HEK293T (cell line): ENCODE data around the gene ARHGEF39.

Experiments used
- ARNT ChIP-seq: fragments of 450-650 bp; IDR thresholded peaks from 2 replicates; pipeline ENCODE4 v1.6.1; 2017; ENCODE audit warnings: mild to moderate bottlenecking
- BHLHE40 ChIP-seq: fragments of 450-650 bp; IDR thresholded peaks from 2 replicates; pipeline ENCODE4 v1.6.1; 2016; ENCODE audit warnings: mild to moderate bottlenecking, moderate library complexity, borderline replicate concordance
- ELF4 ChIP-seq: fragments of 450-650 bp; IDR thresholded peaks from 2 replicates; pipeline ENCODE4 v1.6.1; 2017; ENCODE audit warnings: antibody characterized with exemption
- FOXA1 ChIP-seq: fragments of 450-650 bp; IDR thresholded peaks from 2 replicates; pipeline ENCODE4 v1.6.1; 2016; ENCODE audit warnings: mild to moderate bottlenecking
- FOXK2 ChIP-seq: fragments of 450-650 bp; IDR thresholded peaks from 2 replicates; pipeline ENCODE4 v1.6.1; 2016; ENCODE audit warnings: mild to moderate bottlenecking
- FOXM1 ChIP-seq: fragments of 450-650 bp; IDR thresholded peaks from 2 replicates; pipeline ENCODE4 v1.6.1; 2017; ENCODE audit warnings: mild to moderate bottlenecking, borderline replicate concordance
- L3MBTL2 ChIP-seq: fragments of 450-650 bp; conservative IDR thresholded peaks from 2 replicates; pipeline ENCODE4 v1.6.1; 2016; ENCODE audit warnings: mild to moderate bottlenecking
- TF ChIP-seq, protein P1 (sequence below): fragments of 450-650 bp; IDR thresholded peaks from 2 replicates; pipeline ENCODE4 v1.6.1; 2016

DNA sequence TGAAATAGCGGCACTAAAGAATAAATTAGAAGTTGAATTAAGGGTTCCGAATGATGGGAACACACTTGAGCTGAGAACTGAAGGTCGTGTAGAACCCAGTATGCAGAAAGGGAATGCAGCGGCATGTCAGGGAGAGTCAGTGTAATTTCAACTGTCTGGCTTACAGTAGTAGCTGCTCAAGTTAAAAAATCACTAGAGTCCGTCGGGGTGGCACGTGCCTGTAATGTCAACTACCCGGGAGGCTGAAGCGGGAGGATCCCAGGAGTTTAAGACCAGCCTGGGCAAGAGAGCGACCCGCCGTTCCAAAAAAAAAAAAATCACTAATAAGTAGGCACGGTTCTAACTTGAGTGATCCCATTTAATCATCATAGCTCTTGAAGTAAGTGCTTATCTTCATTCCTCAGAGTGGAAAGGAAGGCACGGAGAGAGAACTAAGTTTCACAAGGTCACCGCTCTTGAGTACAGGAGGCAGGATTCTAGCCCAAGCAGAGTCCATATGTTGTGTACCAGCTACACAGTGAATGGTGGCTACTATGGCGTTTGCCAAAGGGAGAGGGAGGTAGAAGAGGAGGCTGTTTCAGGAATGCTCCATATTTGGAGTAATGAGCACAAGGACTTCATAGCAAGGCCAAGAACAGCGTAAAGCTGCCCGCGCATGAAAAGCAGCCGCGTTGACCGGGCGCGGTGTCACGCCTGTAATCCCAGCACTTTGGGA lies 8.0 kb downstream of the ARHGEF39 start:
- TF ChIP-seq FOXA1 (no peak), L3MBTL2 (no peak; the same call in 1 of the 2 replicates), FOXK2 (no peak), ELF4 (no peak), BHLHE40 (no peak), ARNT (no peak), FOXM1 (no peak)
- TF ChIP-seq, protein P1, sequence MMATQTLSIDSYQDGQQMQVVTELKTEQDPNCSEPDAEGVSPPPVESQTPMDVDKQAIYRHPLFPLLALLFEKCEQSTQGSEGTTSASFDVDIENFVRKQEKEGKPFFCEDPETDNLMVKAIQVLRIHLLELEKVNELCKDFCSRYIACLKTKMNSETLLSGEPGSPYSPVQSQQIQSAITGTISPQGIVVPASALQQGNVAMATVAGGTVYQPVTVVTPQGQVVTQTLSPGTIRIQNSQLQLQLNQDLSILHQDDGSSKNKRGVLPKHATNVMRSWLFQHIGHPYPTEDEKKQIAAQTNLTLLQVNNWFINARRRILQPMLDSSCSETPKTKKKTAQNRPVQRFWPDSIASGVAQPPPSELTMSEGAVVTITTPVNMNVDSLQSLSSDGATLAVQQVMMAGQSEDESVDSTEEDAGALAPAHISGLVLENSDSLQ: no peak
